EL (cell line): ENCODE results near the gene MTA2.

Experiments
- DNase-seq: peaks from one replicate; pipeline ENCODE4 v3.0.0-alpha.2; 2016

Gene MTA2

DNA sequence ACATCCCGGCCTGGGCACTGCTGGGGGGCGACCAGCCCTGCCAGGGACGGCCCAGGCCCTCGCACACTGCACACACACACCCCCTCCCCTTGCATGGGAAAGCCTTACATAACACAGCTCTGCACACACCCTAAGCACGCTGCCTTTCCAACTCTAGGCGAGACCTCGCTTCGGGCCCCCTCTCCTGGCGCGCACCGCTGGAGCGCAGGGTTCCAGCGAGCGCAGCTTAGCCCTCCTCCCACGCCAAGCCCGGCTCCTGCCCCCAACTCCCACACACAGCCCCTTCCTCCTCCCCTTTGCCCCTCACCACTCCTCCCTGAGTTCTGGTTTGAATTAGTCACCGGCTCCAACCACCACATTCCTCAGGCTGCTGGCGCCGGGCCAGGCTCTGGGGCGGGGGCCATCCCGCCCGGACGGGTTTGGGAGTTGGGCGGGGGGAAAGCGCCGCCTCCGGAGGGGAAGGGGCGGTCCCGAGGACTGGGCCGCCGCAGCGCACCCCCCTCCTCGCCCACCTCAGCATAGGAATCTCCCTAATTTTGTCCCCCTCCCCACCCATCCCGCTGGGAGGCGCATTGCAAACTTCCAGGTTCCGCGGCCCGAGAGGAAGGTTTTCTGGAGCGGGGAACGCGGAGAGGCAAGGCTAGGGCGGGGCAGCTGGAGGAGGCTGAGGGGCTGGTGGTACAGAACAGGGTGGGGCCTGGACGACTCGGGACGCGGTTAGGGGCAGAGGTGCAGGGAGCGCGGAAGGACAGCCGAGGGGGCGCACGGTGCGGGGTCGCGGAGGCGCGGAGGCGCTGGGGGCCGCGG lies 56.0 kb downstream of the MTA2 start:
- DNase-seq = peak; percentile 96

DNA sequence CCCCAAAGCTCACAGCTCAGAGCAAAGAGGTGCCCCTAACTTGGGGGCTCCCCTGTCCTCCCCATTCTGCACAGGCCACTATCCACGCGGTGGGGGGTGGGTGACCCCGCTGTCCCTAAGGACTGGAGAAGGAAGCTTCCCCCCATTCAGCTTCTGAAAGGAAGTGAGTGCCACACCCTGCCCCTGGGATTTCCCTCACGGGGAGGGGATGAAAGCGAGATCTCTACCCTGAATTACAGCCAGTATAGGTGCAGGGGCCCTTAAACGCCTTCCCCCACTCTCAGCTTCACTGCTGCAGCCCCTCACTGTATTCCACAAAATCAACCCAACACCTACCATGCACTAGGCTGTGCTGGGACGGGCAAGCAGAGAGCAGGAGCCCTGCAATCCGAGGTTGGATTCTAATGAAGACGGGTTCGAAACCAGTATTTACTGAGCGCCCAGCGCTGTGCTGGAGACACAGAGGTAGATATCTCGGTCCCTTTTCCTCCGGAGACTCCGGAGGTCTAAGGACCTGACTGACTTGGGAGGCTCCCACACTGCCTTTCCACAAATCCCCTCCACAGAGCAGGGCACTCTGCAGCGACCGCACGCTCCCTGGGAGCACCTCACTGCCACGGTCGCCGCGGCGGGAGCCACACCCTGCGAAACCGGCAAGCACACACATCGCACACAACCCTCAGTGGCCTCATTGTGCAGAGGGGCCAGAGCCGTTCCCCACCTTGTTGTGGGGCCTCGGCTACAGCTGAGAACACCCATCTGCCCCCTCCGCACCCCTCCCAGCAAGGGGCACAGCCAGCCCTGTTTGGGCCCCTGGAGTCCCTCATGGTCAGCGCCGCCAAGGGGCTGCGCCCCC lies 56.9 kb downstream of the MTA2 start:
- peak; percentile 36 for DNase-seq

DNA sequence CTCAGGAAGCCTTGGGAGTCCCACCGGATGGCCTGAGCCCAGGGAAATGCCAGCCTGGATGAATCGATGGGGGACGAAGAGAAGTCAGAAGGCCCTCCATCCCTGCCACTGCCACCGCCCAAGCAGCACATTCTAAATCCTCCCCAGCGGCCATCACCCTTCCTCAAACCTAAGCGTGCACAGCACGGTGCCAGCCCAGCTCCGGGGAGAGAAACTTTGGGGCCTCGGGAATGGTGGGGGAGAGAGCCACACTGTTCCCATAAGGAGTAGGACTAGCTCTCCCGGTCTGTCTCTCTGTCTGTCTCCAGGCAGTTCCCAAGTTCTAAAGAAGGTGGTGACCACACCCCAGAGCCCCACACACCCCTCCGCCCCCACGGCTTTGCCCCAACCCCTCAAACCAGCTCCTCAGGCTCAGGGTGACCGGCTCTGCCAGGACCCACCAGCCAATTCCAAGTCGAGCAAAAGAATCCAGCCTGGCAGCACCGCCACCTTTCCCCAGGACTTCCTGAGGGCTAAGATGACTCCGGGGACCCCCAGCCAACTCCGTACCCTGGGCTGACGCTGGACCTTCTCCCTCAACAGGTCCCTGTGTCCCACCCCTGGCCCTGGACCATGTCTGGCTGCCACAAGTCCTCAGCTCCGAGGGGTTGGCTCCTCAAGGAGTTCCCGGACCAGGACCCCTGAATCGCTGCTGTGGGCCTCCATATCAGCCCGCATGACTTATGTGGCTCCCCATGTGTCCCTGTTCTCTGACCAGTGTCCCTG lies 57.8 kb downstream of the MTA2 start:
- peak; percentile 38 for DNase-seq
